H9 (cell line): ENCODE measurements around the gene FAM3B. TPM values are rescaled to one million over a fixed set of nuclear protein-coding genes. Genes with fewer than 3 reads are reported as not detected.

Experiments used
- DNase-seq: peaks from one replicate; pipeline ENCODE4 v3.0.0-alpha.2; 2017
- H2AFZ ChIP-seq: one replicate; pipeline ENCODE4 v1.6.1; 2013; ENCODE audit warnings: mild to moderate bottlenecking, low read length, control low read depth, moderate library complexity
- H2AK5ac ChIP-seq: 2 replicates; pipeline ENCODE4 v1.6.1; 2013; ENCODE audit warnings: low read length, control low read depth, mixed read lengths; ENCODE audit not compliant: insufficient read length
- H2BK120ac ChIP-seq: one replicate; pipeline ENCODE4 v1.6.1; 2013; ENCODE audit warnings: low read depth, mild to moderate bottlenecking, low read length, control low read depth, inconsistent platforms; ENCODE audit not compliant: poor library complexity, severe bottlenecking
- H2BK12ac ChIP-seq: 2 replicates; pipeline ENCODE4 v1.6.1; 2013; ENCODE audit warnings: low read length, control low read depth, mixed read lengths, low read depth; ENCODE audit not compliant: insufficient read length
- H2BK15ac ChIP-seq: 2 replicates; pipeline ENCODE4 v1.6.1; 2013; ENCODE audit warnings: low read depth, low read length, control low read depth
- H2BK20ac ChIP-seq: one replicate; pipeline ENCODE4 v1.6.1; 2013; ENCODE audit warnings: low read depth, mild to moderate bottlenecking, low read length, control low read depth, inconsistent platforms; ENCODE audit not compliant: poor library complexity, severe bottlenecking
- H2BK5ac ChIP-seq: 2 replicates; pipeline ENCODE4 v1.6.1; 2013; ENCODE audit warnings: low read length, control low read depth, mixed read lengths; ENCODE audit not compliant: insufficient read length
- H3K14ac ChIP-seq: 2 replicates; pipeline ENCODE4 v1.6.1; 2013; ENCODE audit warnings: low read length, control low read depth; ENCODE audit not compliant: insufficient read depth
- H3K18ac ChIP-seq: 2 replicates; pipeline ENCODE4 v1.6.1; 2013; ENCODE audit warnings: low read depth, mild to moderate bottlenecking, mixed read lengths, low read length, control low read depth; ENCODE audit not compliant: insufficient read length
- H3K23ac ChIP-seq: 2 replicates; pipeline ENCODE4 v1.6.1; 2013; ENCODE audit warnings: low read length, control low read depth, mixed read lengths, low read depth; ENCODE audit not compliant: insufficient read length
- H3K23me2 ChIP-seq: 2 replicates; pipeline ENCODE4 v1.6.1; 2013; ENCODE audit warnings: low read depth, mild to moderate bottlenecking, mixed read lengths, low read length, control low read depth; ENCODE audit not compliant: insufficient read length, poor library complexity, severe bottlenecking
- H3K27ac ChIP-seq: 2 replicates; pipeline ENCODE4 v1.5.1; 2013; ENCODE audit warnings: low read length, control low read depth, mixed read lengths, low read depth; ENCODE audit not compliant: insufficient read length
- H3K27me3 ChIP-seq: 2 replicates; pipeline ENCODE4 v1.6.1; 2013; ENCODE audit warnings: low read length, control low read depth, inconsistent platforms; ENCODE audit not compliant: insufficient read depth
- H3K4ac ChIP-seq: 2 replicates; pipeline ENCODE4 v1.6.1; 2013; ENCODE audit warnings: low read depth, mild to moderate bottlenecking, control low read depth, inconsistent platforms, low read length, moderate library complexity
- H3K4me1 ChIP-seq: 2 replicates; pipeline ENCODE4 v1.6.1; 2013; ENCODE audit warnings: low read length, control low read depth, inconsistent platforms; ENCODE audit not compliant: insufficient read depth
- H3K4me2 ChIP-seq: 2 replicates; pipeline ENCODE4 v1.6.1; 2013; ENCODE audit warnings: low read length, control low read depth, mixed read lengths; ENCODE audit not compliant: insufficient read length, insufficient read depth
- H3K56ac ChIP-seq: 2 replicates; pipeline ENCODE4 v1.6.1; 2013; ENCODE audit warnings: low read depth, mild to moderate bottlenecking, mixed read lengths, low read length, control low read depth; ENCODE audit not compliant: insufficient read length
- H3K79me1 ChIP-seq: 2 replicates; pipeline ENCODE4 v1.6.1; 2013; ENCODE audit warnings: low read depth, mild to moderate bottlenecking, moderate library complexity, low read length, control low read depth, inconsistent platforms; ENCODE audit not compliant: insufficient read depth, poor library complexity, severe bottlenecking
- H3K79me2 ChIP-seq: 2 replicates; pipeline ENCODE4 v1.6.1; 2013; ENCODE audit warnings: low read length, control low read depth, inconsistent platforms; ENCODE audit not compliant: insufficient read depth
- H3K9ac ChIP-seq: 2 replicates; pipeline ENCODE4 v1.6.1; 2013; ENCODE audit warnings: low read length, control low read depth, mixed read lengths; ENCODE audit not compliant: insufficient read length; ENCODE audit errors: extremely low read depth
- H3K9me3 ChIP-seq: one replicate; pipeline ENCODE4 v1.6.1; 2013; ENCODE audit warnings: low read depth, low read length, inconsistent platforms; ENCODE audit not compliant: control insufficient read depth
- H3T11ph ChIP-seq: one replicate; pipeline ENCODE4 v1.6.1; 2013; ENCODE audit warnings: mild to moderate bottlenecking, low read length, control low read depth, inconsistent platforms
- H4K20me1 ChIP-seq: one replicate; pipeline ENCODE4 v1.6.1; 2013; ENCODE audit not compliant: control insufficient read depth, insufficient read length, insufficient read depth
- H4K5ac ChIP-seq: 2 replicates; pipeline ENCODE4 v1.6.1; 2013; ENCODE audit warnings: low read depth, mild to moderate bottlenecking, mixed read lengths, low read length, control low read depth; ENCODE audit not compliant: insufficient read length
- H4K8ac ChIP-seq: replicated peaks from 2 replicates; pipeline ENCODE4 v1.6.1; 2013; ENCODE audit warnings: low read length, control low read depth, mixed read lengths, low read depth; ENCODE audit not compliant: insufficient read length
- H4K91ac ChIP-seq: 2 replicates; pipeline ENCODE4 v1.6.1; 2013; ENCODE audit warnings: low read depth, mild to moderate bottlenecking, moderate library complexity, mixed read lengths, low read length, control low read depth; ENCODE audit not compliant: insufficient read length
- H3K27ac Mint-ChIP-seq, 3 experiments: 2 replicates in 2 of 3; 3 replicates in 1 of 3; pipeline ENCODE4 v1.8.0; 2020 to 2021; ENCODE audit warnings: mixed read lengths in 3 of 3, mild to moderate bottlenecking in 1 of 3, moderate library complexity in 1 of 3
- H3K27me3 Mint-ChIP-seq: 2 replicates; pipeline ENCODE4 v1.8.0; 2021; ENCODE audit warnings: low read depth, mild to moderate bottlenecking, moderate library complexity, mixed read lengths
- H3K36me3 Mint-ChIP-seq, 3 experiments: 2 replicates in 2 of 3; 3 replicates in 1 of 3; pipeline ENCODE4 v1.8.0; 2020 to 2021; ENCODE audit warnings: low read depth in 3 of 3, mixed read lengths in 3 of 3; ENCODE audit not compliant: insufficient read depth in 1 of 3
- H3K4me1 Mint-ChIP-seq, 2 experiments: 2 replicates each; pipeline ENCODE4 v1.8.0; 2020; ENCODE audit warnings: mixed read lengths in 2 of 2
- H3K4me3 Mint-ChIP-seq, 2 experiments: 2 replicates in 1 of 2; 3 replicates in 1 of 2; pipeline ENCODE4 v1.8.0; 2020 to 2021; ENCODE audit warnings: mild to moderate bottlenecking in 2 of 2, mixed read lengths in 2 of 2, moderate library complexity in 1 of 2
- H3K9me3 Mint-ChIP-seq, 2 experiments: 2 replicates in 1 of 2; 3 replicates in 1 of 2; pipeline ENCODE4 v1.8.0; 2020; ENCODE audit warnings: mild to moderate bottlenecking in 2 of 2, mixed read lengths in 2 of 2, moderate library complexity in 1 of 2
- CTCF ChIP-seq: fragments of 200-600 bp; sonication (generic); conservative IDR thresholded peaks from 3 replicates; pipeline ENCODE4 v1.8.0; 2021; ENCODE audit warnings: antibody characterized with exemption, mild to moderate bottlenecking
- WGBS: extraction: QIAGEN DNeasy Blood & Tissue Kit; methylation state at CpG from one replicate; pipeline ENCODE4 v1.1.7; 2013; ENCODE audit warnings: missing lambda C conversion rate, low lambda C conversion rate, mixed read lengths; ENCODE audit not compliant: insufficient read length; ENCODE audit errors: extremely low coverage; 5-methylcytosine and 5-hydroxymethylcytosine counted together
- total RNA-seq: library from RNA; stranded (reverse); gene quantifications from 2 replicates; pipeline ENCODE4 v1.2.1, GENCODE V29; 2021

FAM3B gene
- total RNA-seq, 1 experiment from 2014 or later: 5.0 TPM

- H3K79me1 ChIP-seq: no peaks in the 10 kb centered on the region
- H3K23me2 ChIP-seq: peaks cover 9% of the 10 kb centered on the region
- no peaks in the 10 kb centered on the region for H3K79me2 ChIP-seq
- Mint-ChIP-seq H3K36me3 (no peaks in the 10 kb centered on the region; a peak in 1 of 7 replicates), H3K9me3 (no peaks in the 10 kb centered on the region), H3K27ac (no peak overlapping the region; a peak in 1 of 7 replicates), H3K4me3 (no peak overlapping the region), H3K27me3 (peaks cover 29% of the 10 kb centered on the region), H3K4me1 (peaks cover 16 to 17% of the 10 kb centered on the region in 2 experiments)
- no peak for DNase-seq
- H4K8ac ChIP-seq: no peak overlapping the region
- no peak overlapping the region for H3K4ac ChIP-seq
- no peak overlapping the region for H4K5ac ChIP-seq
- H4K91ac ChIP-seq: no peak overlapping the region
- H2AK5ac ChIP-seq: no peak overlapping the region
- H3K4me1 ChIP-seq: no peaks in the 10 kb centered on the region; the same call in 1 of the 2 replicates
- TF ChIP-seq CTCF: no peak
- H3K4me2 ChIP-seq: no peak overlapping the region
- no peak overlapping the region for H3K56ac ChIP-seq
- H4K20me1 ChIP-seq: no peaks in the 10 kb centered on the region
- no peak overlapping the region for H3K23ac ChIP-seq
- no peaks in the 10 kb centered on the region for H3K9me3 ChIP-seq
- no peaks in the 10 kb centered on the region; the same call in 1 of the 2 replicates for H3K27me3 ChIP-seq
- H3K27ac ChIP-seq: no peak overlapping the region
- H2BK120ac ChIP-seq: no peak overlapping the region
- H3K14ac ChIP-seq: no peak overlapping the region
- H3K9ac ChIP-seq: no peak overlapping the region
- H3T11ph ChIP-seq: no peak overlapping the region
- H2BK12ac ChIP-seq: no peak overlapping the region
- no peak overlapping the region for H2BK5ac ChIP-seq
- no peak overlapping the region for H2BK20ac ChIP-seq
- no peak overlapping the region for H3K18ac ChIP-seq
- no peak overlapping the region for H2BK15ac ChIP-seq
- H2AFZ ChIP-seq: no peak overlapping the region
- no CpG with 5 or more reads among the region's 7 CpGs for WGBS
These were observed 2.7 kb downstream of the FAM3B start for GRCh38 chr21:41319273-41319672.
